Measurements from ENCODE around the gene EFCAB9.

- TF ChIP-seq CTCF (IDR thresholded peaks at IDR 0.05), result no peak
- no peak for TF ChIP-seq POLR2A (IDR thresholded peaks at IDR 0.05)
These were observed 22.9 kb upstream of the EFCAB9 start for GRCh38 chr5:172171118-172171517.

Data from thyroid gland (tissue), 4 donors.